HCT116 (cell line): ENCODE results near the gene LINC00632. TPM values are rescaled to one million over a fixed set of nuclear protein-coding genes. Genes with fewer than 3 reads are reported as not detected.

Source experiments
- ATAC-seq: fragments of 200-7000 bp; cut with Tn5 transposase; 2 replicates; pipeline ENCODE4 v1.9.1; 2020; ENCODE audit warnings: mild to moderate bottlenecking, moderate library complexity
- BruUV-seq: library from RNA; stranded (reverse); fragments of 400-500 nt; replicated peaks from 2 replicates; lab custom pipeline; 2021; lab: Mats Ljungman, UMichigan
- CTCF ChIA-PET: fragments of 300-600 bp; sonication (Branson Sonifier 250); formaldehyde crosslinking; loops from one replicate; lab custom pipeline; 2021; ENCODE audit warnings: antibody characterized with exemption; lab: Charles Lee
- POLR2A ChIA-PET: fragments of 300-600, 350-600 bp; sonication (Branson Sonifier 250); formaldehyde crosslinking; loops from one replicate; lab custom pipeline; 2021; ENCODE audit warnings: antibody characterized with exemption; lab: Charles Lee
- RAD21 ChIA-PET, 2 experiments: fragments of 300-600 bp; sonication (Branson Sonifier 250); formaldehyde crosslinking; loops; one replicate each; lab custom pipeline; 2023; ENCODE audit warnings: low total read pairs in 2 of 2; ENCODE audit not compliant: uncharacterized antibody in 2 of 2, unreplicated experiment in 2 of 2, low non-redundant PET in 1 of 2; lab: Charles Lee
- DNase-seq: peaks from one replicate; pipeline ENCODE4 v3.0.0-alpha.2; 2010; ENCODE audit warnings: low read depth, low spot score
- H2AFZ ChIP-seq: fragments of 200-600 bp; shearing (Covaris generic), sonication (generic); 2 replicates; pipeline ENCODE4 v1.6.1; 2017; ENCODE audit warnings: low read depth, mixed run types, mixed read lengths, antibody characterized with exemption, low read length; ENCODE audit not compliant: poor library complexity, severe bottlenecking
- H3K27ac ChIP-seq: 2 replicates; pipeline ENCODE4 v1.5.1; 2012; ENCODE audit warnings: low read depth, low read length
- H3K27me3 ChIP-seq: fragments of 200-600 bp; sonication (generic); 2 replicates; pipeline ENCODE4 v1.6.1; 2016; ENCODE audit warnings: mixed run types, low read length, mixed read lengths; ENCODE audit not compliant: insufficient read depth
- H3K36me3 ChIP-seq, 2 experiments: fragments of 200-500 bp in 1 of 2; fragments of 200-600 bp in 1 of 2; sonication (Bioruptor generic) in 1 of 2; sonication (generic) in 1 of 2; 2 replicates each; pipeline versions ENCODE4 v1.5.1 to v1.6.1; 2014 to 2016; ENCODE audit warnings: low read length in 2 of 2, inconsistent platforms in 1 of 2, mixed read lengths in 1 of 2, mixed run types in 1 of 2; ENCODE audit not compliant: insufficient read depth in 2 of 2, control insufficient read depth in 1 of 2
- H3K4me1 ChIP-seq, 2 experiments: fragments of 200-600 bp in 1 of 2; sonication (generic) in 1 of 2; 2 replicates each; pipeline versions ENCODE4 v1.5.1 to v1.6.1; 2012 to 2017; ENCODE audit warnings: low read length in 2 of 2, inconsistent platforms in 1 of 2, mild to moderate bottlenecking in 1 of 2, mixed read lengths in 1 of 2, mixed run types in 1 of 2, moderate library complexity in 1 of 2; ENCODE audit not compliant: insufficient read depth in 2 of 2, control insufficient read depth in 1 of 2
- H3K4me2 ChIP-seq: fragments of 200-600 bp; sonication (generic); 2 replicates; pipeline ENCODE4 v1.6.1; 2017; ENCODE audit warnings: mixed run types, low read length, mixed read lengths
- H3K4me3 ChIP-seq, 2 experiments: fragments of 200-600 bp in 1 of 2; sonication (generic) in 1 of 2; replicated peaks in 1 of 2; 2 replicates each; pipeline ENCODE4 v1.5.1; 2011 to 2016; ENCODE audit warnings: low read length in 2 of 2, control low read depth in 1 of 2, low read depth in 1 of 2, mild to moderate bottlenecking in 1 of 2, mixed read lengths in 1 of 2, mixed run types in 1 of 2
- H3K79me2 ChIP-seq: fragments of 200-600 bp; sonication (generic); 2 replicates; pipeline ENCODE4 v1.6.1; 2017; ENCODE audit warnings: mild to moderate bottlenecking, mixed run types, low read length, moderate library complexity, mixed read lengths; ENCODE audit not compliant: insufficient read depth
- H3K9ac ChIP-seq: fragments of 200-600 bp; sonication (generic); 2 replicates; pipeline ENCODE4 v1.6.1; 2016; ENCODE audit warnings: low read length, mixed read lengths
- H3K9me2 ChIP-seq: fragments of 200-600 bp; sonication (generic), shearing (Covaris generic); 2 replicates; pipeline ENCODE4 v1.6.1; 2017; ENCODE audit warnings: mixed run types, mild to moderate bottlenecking, moderate library complexity; ENCODE audit not compliant: insufficient read depth
- H3K9me3 ChIP-seq, 2 experiments: fragments of 200-500 bp in 1 of 2; fragments of 200-600 bp in 1 of 2; sonication (Bioruptor generic) in 1 of 2; sonication (generic) in 1 of 2; 2 replicates each; pipeline ENCODE4 v1.6.1; 2014 to 2017; ENCODE audit warnings: low read length in 2 of 2, mixed read lengths in 2 of 2, inconsistent platforms in 1 of 2, low read depth in 1 of 2, mild to moderate bottlenecking in 1 of 2, mixed run types in 1 of 2, moderate library complexity in 1 of 2; ENCODE audit not compliant: control insufficient read depth in 1 of 2, insufficient read depth in 1 of 2
- H4K20me1 ChIP-seq: fragments of 200-600 bp; sonication (generic), shearing (Covaris generic); 2 replicates; pipeline ENCODE4 v1.6.1; 2017; ENCODE audit warnings: mixed run types, mild to moderate bottlenecking, moderate library complexity; ENCODE audit not compliant: insufficient read depth
- ATF3 ChIP-seq: IDR thresholded peaks from 2 replicates; pipeline ENCODE4 v1.6.1; 2012
- CBX3 ChIP-seq: IDR thresholded peaks from 2 replicates; pipeline ENCODE4 v1.6.1; 2012; ENCODE audit warnings: low read depth
- CTCF ChIP-seq, 3 experiments: fragments of 200-600 bp in 1 of 3; sonication (generic) in 1 of 3; IDR thresholded peaks in 2 of 3; conservative IDR thresholded peaks in 1 of 3; 2 replicates each; pipeline ENCODE4 v1.5.1; 2012 to 2017; ENCODE audit warnings: low read depth in 2 of 3, low read length in 2 of 3, antibody characterized with exemption in 1 of 3, borderline replicate concordance in 1 of 3, control low read depth in 1 of 3, mild to moderate bottlenecking in 1 of 3, mixed read lengths in 1 of 3, mixed run types in 1 of 3, moderate library complexity in 1 of 3; ENCODE audit not compliant: insufficient read depth in 1 of 3
- EGR1 ChIP-seq: IDR thresholded peaks from 2 replicates; pipeline ENCODE4 v1.6.1; 2012; ENCODE audit warnings: low read depth
- ELF1 ChIP-seq: IDR thresholded peaks from 2 replicates; pipeline ENCODE4 v1.6.1; 2012; ENCODE audit warnings: low read depth, borderline replicate concordance
- EZH2 ChIP-seq: fragments of 200-600 bp; sonication (generic); IDR thresholded peaks from 2 replicates; pipeline ENCODE4 v1.6.1; 2017; ENCODE audit warnings: antibody characterized with exemption, mixed run types
- EZH2phosphoT487 ChIP-seq: fragments of 200-600 bp; IDR thresholded peaks from 2 replicates; pipeline ENCODE4 v1.6.1; 2018; ENCODE audit warnings: antibody characterized with exemption, borderline replicate concordance
- FOSL1 ChIP-seq: IDR thresholded peaks from 2 replicates; pipeline ENCODE4 v1.6.1; 2012; ENCODE audit warnings: low read depth
- POLR2A ChIP-seq: IDR thresholded peaks from 2 replicates; pipeline ENCODE4 v1.7.0; 2011; ENCODE audit warnings: borderline replicate concordance; ENCODE audit not compliant: insufficient read depth, insufficient read length; ENCODE audit errors: extremely low read depth
- POLR2AphosphoS5 ChIP-seq: IDR thresholded peaks from 2 replicates; pipeline ENCODE4 v1.6.1; 2011; ENCODE audit warnings: mild to moderate bottlenecking, low read depth, low read length, moderate library complexity
- RAD21 ChIP-seq: IDR thresholded peaks from 2 replicates; pipeline ENCODE4 v1.6.1; 2012; ENCODE audit warnings: low read depth, mild to moderate bottlenecking
- SIN3A ChIP-seq: IDR thresholded peaks from 2 replicates; pipeline ENCODE4 v1.6.1; 2012; ENCODE audit warnings: low read depth
- SP1 ChIP-seq: IDR thresholded peaks from 2 replicates; pipeline ENCODE4 v1.6.1; 2012; ENCODE audit warnings: low read depth
- SRF ChIP-seq: IDR thresholded peaks from 2 replicates; pipeline ENCODE4 v1.6.1; 2012; ENCODE audit warnings: low read depth
- TCF7L2 ChIP-seq: IDR thresholded peaks from 2 replicates; pipeline ENCODE4 v1.7.0; 2011; ENCODE audit warnings: borderline replicate concordance, inconsistent platforms; ENCODE audit not compliant: insufficient read depth, insufficient read length; ENCODE audit errors: extremely low read depth
- YY1 ChIP-seq: IDR thresholded peaks from 2 replicates; pipeline ENCODE4 v1.6.1; 2011; ENCODE audit warnings: low read length, low read depth, moderate library complexity, mild to moderate bottlenecking; ENCODE audit not compliant: insufficient replicate concordance; ENCODE audit errors: extremely low read depth
- ZFX ChIP-seq: fragments of 450-650 bp; IDR thresholded peaks from 2 replicates; pipeline ENCODE4 v1.6.1; 2017
- ZNF274 ChIP-seq: fragments of 200-500 bp; sonication (Bioruptor generic); IDR thresholded peaks from 2 replicates; pipeline ENCODE4 v1.6.1; 2014; ENCODE audit warnings: mild to moderate bottlenecking, low read depth, low read length, inconsistent platforms
- intact Hi-C: fragments of 100-400 bp; cut with micrococcal nuclease; formaldehyde crosslinking; loops from 2 replicates; pipeline ENCODE4 v1.10.0; 2022
- total RNA-seq: library from RNA; stranded (reverse); gene quantifications from one replicate; pipeline ENCODE4 v1.2.1, GENCODE V29; 2021; ENCODE audit not compliant: unreplicated experiment

The LINC00632 gene
- total RNA-seq, 1 experiment from 2014 or later = 0.15 TPM

GRCh38 chrX:140817943-140818342 is 108.4 kb downstream of the LINC00632 start:
- Histone ChIP-seq H3K4me3 (no peak overlapping the region), H3K36me3 (no peaks in the 10 kb centered on the region), H3K9me3 (no peaks in the 10 kb centered on the region), H3K27ac (no peak overlapping the region), H3K79me2 (no peaks in the 10 kb centered on the region), H3K27me3 (no peaks in the 10 kb centered on the region), H2AFZ (no peak overlapping the region), H3K9ac (no peak overlapping the region), H3K9me2 (no peaks in the 10 kb centered on the region), H4K20me1 (no peaks in the 10 kb centered on the region), H3K4me1 (no peaks in the 10 kb centered on the region), H3K4me2 (no peak overlapping the region)
- ChIA-PET POLR2A (no interaction called here), RAD21 (no interaction called here), CTCF (no interaction called here)
- TF ChIP-seq CTCF (IDR thresholded peaks at IDR 0.05 in 2 of 3, conservative IDR thresholded peaks at IDR 0.05 in 1 of 3; ENCODE audit: borderline replicate concordance in 1 of 3, insufficient read depth in 1 of 3, low read depth in 2 of 3, low read length in 2 of 3) (peak in 2 of 3 experiments; percentile 21 to 43; a peak in 3 of 6 replicates), RAD21 (no peak)
- no TSS peak for BruUV-seq
- intact Hi-C loops = no loop called here
- ATAC-seq = no peak
- no peak for DNase-seq

- no TSS peak for BruUV-seq
- no peaks in the 10 kb centered on the region for H3K79me2 ChIP-seq
- intact Hi-C loops = no loop called here
- RAD21 ChIA-PET = no interaction called here
- no peaks in the 10 kb centered on the region for H3K9me2 ChIP-seq
- no peak overlapping the region for H2AFZ ChIP-seq
- H3K9me3 ChIP-seq = no peaks in the 10 kb centered on the region
- H3K27me3 ChIP-seq = no peaks in the 10 kb centered on the region
- no peak overlapping the region for H3K9ac ChIP-seq
- CTCF ChIA-PET = no interaction called here
- no peak for ATAC-seq
- POLR2A ChIA-PET = no interaction called here
- no peak overlapping the region for H3K27ac ChIP-seq
- H3K36me3 ChIP-seq = no peaks in the 10 kb centered on the region
- no peak overlapping the region for H3K4me3 ChIP-seq
- H3K4me1 ChIP-seq = no peaks in the 10 kb centered on the region
- no peak for DNase-seq
- no peaks in the 10 kb centered on the region for H4K20me1 ChIP-seq
- no peak overlapping the region for H3K4me2 ChIP-seq
- TF ChIP-seq EZH2phosphoT487 (no peak), POLR2AphosphoS5 (no peak), POLR2A (no peak), ELF1 (no peak), SRF (no peak), RAD21 (no peak), SP1 (no peak), CBX3 (no peak), ATF3 (no peak), SIN3A (no peak), ZNF274 (no peak), TCF7L2 (no peak), ZFX (no peak), YY1 (no peak), EGR1 (no peak), EZH2 (no peak), CTCF (IDR thresholded peaks at IDR 0.05 in 2 of 3, conservative IDR thresholded peaks at IDR 0.05 in 1 of 3; ENCODE audit: borderline replicate concordance in 1 of 3, insufficient read depth in 1 of 3, low read depth in 2 of 3, low read length in 2 of 3) (no peak), FOSL1 (no peak)
Measured at GRCh38 chrX:140821280-140821679, 111.7 kb downstream of the LINC00632 start.
